AG04450 (cell line): ENCODE results near the gene DENND2A. TPM values are rescaled to one million over a fixed set of nuclear protein-coding genes. Genes with fewer than 3 reads are reported as not detected.
"Not testable (repeated sequence)": the region's sequence is repeated elsewhere in the genome, so short reads cannot be mapped to it uniquely, and the experiment has no call there.

ENCODE experiments used
- CTCF ChIA-PET: fragments of 300-600, 350-600 bp; formaldehyde crosslinking; extraction: SDS; loops from one replicate; lab custom pipeline; 2022; ENCODE audit warnings: antibody characterized with exemption, inconsistent platforms; lab: Charles Lee
- POLR2A ChIA-PET: fragments of 350-600 bp; formaldehyde crosslinking; extraction: SDS; loops from one replicate; lab custom pipeline; 2021; ENCODE audit warnings: antibody characterized with exemption, inconsistent platforms; lab: Yijun Ruan, JAX
- DNase-seq: peaks from one replicate; pipeline ENCODE4 v3.0.0-alpha.2; 2011; ENCODE audit warnings: low read depth, low spot score
- H3K27ac ChIP-seq: one replicate; pipeline ENCODE4 v1.5.1; 2012; ENCODE audit warnings: low read depth, low read length, control low read depth
- H3K27me3 ChIP-seq: one replicate; pipeline ENCODE4 v1.6.0; 2012; ENCODE audit warnings: low read length; ENCODE audit not compliant: control insufficient read depth, insufficient read depth
- H3K4me3 ChIP-seq: 2 replicates; pipeline ENCODE4 v1.5.1; 2011; ENCODE audit warnings: mild to moderate bottlenecking, low read depth, low read length, control low read depth
- H3K9me3 ChIP-seq: 2 replicates; pipeline ENCODE4 v1.5.1; 2012; ENCODE audit warnings: low read length; ENCODE audit not compliant: control insufficient read depth, insufficient read depth
- CTCF ChIP-seq: IDR thresholded peaks from 2 replicates; pipeline ENCODE4 v1.5.1; 2011; ENCODE audit warnings: low read depth, low read length, control low read depth, inconsistent platforms
- polyA plus RNA-seq: library from polyadenylated mRNA; depleted of rRNA; stranded (reverse); fragments of >200 nt; gene quantifications from 2 replicates; pipeline ENCODE4 v1.2.3, GENCODE V29; 2011

Gene DENND2A
- polyA plus RNA-seq, 1 experiment, result 40.8 TPM

GRCh38 chr7:140646931-140647647, 6.5 kb upstream of the DENND2A start:
- H3K9me3 ChIP-seq, result no peaks in the 10 kb centered on the region
- H3K27ac ChIP-seq, result no peak overlapping the region
- H3K27me3 ChIP-seq, result no peaks in the 10 kb centered on the region
- TF ChIP-seq CTCF, result peak; percentile 73
- no peak overlapping the region for H3K4me3 ChIP-seq
- ChIA-PET CTCF (interaction anchor here (0.5 to 1.3 kb wide), 6 partner anchors 11 to 231 kb away, joined by 3 to 4 read pairs (median 3); no protein-coding TSS in a partner anchor), POLR2A (no interaction called here)
- DNase-seq, result no peak

- ChIA-PET POLR2A (no interaction called here), CTCF (interaction anchor here (0.6 to 1.2 kb wide), 2 partner anchors 17 kb away, joined by 3 to 4 read pairs; no protein-coding TSS in a partner anchor)
- Histone ChIP-seq H3K9me3 (no peaks in the 10 kb centered on the region), H3K4me3 (no peak overlapping the region), H3K27me3 (no peaks in the 10 kb centered on the region), H3K27ac (no peak overlapping the region)
- peak; percentile 43 for TF ChIP-seq CTCF
- no peak for DNase-seq
Measured at GRCh38 chr7:140645166-140645900, 4.7 kb upstream of the DENND2A start.

DNA sequence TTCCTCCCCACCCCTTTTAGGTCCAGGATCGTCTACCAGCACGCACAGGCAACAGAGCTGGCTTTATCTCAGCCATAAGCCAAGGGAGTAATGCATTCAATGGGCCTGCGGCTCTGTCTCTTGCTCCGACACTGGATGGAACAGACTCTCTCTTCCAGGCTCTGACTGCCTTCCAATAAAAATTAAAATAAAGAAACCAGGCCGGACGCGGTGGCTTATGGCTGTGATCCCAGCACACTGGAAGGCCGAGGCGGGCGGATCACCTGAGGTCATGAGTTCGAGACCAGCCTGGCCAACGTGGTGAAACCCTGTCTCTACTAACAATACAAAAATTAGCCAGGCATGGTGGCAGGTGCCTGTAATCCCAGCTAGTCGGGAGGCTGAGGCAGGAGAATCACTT, 4.1 kb upstream of the DENND2A start:
- CTCF ChIA-PET, result interaction anchor here (0.6 kb wide), 1 partner anchor 17 kb away, joined by 3 read pairs; no protein-coding TSS in a partner anchor
- H3K4me3 ChIP-seq, H3K27me3 ChIP-seq, DNase-seq, POLR2A ChIA-PET, H3K9me3 ChIP-seq, H3K27ac ChIP-seq: not testable (repeated sequence)

- TF ChIP-seq CTCF, result no peak
- no peak overlapping the region for H3K4me3 ChIP-seq
- H3K9me3 ChIP-seq, result peaks cover 3% of the 10 kb centered on the region; the same call in 1 of the 2 replicates
- ChIA-PET CTCF (interaction anchor here (0.6 to 1.0 kb wide), 2 partner anchors 126 to 177 kb away, joined by 3 read pairs; no protein-coding TSS in a partner anchor), POLR2A (no interaction called here)
- H3K27ac ChIP-seq, result no peak overlapping the region
- no peak for DNase-seq
- no peaks in the 10 kb centered on the region for H3K27me3 ChIP-seq
Measured at GRCh38 chr7:140643416-140643815, 2.8 kb upstream of the DENND2A start.

- no peaks in the 10 kb centered on the region for H3K27me3 ChIP-seq
- H3K27ac ChIP-seq, result peak overlapping the region; percentile 52
- POLR2A ChIA-PET, result interaction anchor here (0.7 to 1.4 kb wide), 4 partner anchors 37 to 100 kb away, joined by 3 to 8 read pairs (median 6); no protein-coding TSS in a partner anchor
- H3K9me3 ChIP-seq, result peaks cover 3% of the 10 kb centered on the region; the same call in 1 of the 2 replicates
- H3K4me3 ChIP-seq, result peak overlapping the region; percentile 79
- CTCF ChIA-PET, result interaction anchor here (0.7 to 1.4 kb wide), 7 partner anchors 19 to 374 kb away, joined by 3 to 9 read pairs (median 4); no protein-coding TSS in a partner anchor
- TF ChIP-seq CTCF, result no peak
- DNase-seq, result no peak
Measured at GRCh38 chr7:140641524-140642195, 1.0 kb upstream of the DENND2A start.
